Activated CD8-positive, alpha-beta memory T cell treated with anti-CD3 and anti-CD28 coated beads for 36 hours (primary cell): ENCODE measurements around the gene ANKRD31. TPM values are rescaled to one million over a fixed set of nuclear protein-coding genes. Genes with fewer than 3 reads are reported as not detected.

Source experiments
- CTCF ChIA-PET: fragments of 350-600 bp; sonication (Branson Sonifier 250); formaldehyde crosslinking; loops from one replicate; lab custom pipeline; 2021; ENCODE audit warnings: antibody characterized with exemption; lab: Charles Lee
- POLR2A ChIA-PET: fragments of 350-600 bp; sonication (Branson Sonifier 250); formaldehyde crosslinking; loops from one replicate; lab custom pipeline; 2021; ENCODE audit warnings: antibody characterized with exemption; lab: Charles Lee
- total RNA-seq, 2 experiments: library from RNA; stranded (reverse); gene quantifications; one replicate each; pipeline ENCODE4 v1.2.3, GENCODE V29; 2021

The ANKRD31 gene
- total RNA-seq, 2 experiments from 2014 or later = 0.50 to 0.65 TPM

DNA sequence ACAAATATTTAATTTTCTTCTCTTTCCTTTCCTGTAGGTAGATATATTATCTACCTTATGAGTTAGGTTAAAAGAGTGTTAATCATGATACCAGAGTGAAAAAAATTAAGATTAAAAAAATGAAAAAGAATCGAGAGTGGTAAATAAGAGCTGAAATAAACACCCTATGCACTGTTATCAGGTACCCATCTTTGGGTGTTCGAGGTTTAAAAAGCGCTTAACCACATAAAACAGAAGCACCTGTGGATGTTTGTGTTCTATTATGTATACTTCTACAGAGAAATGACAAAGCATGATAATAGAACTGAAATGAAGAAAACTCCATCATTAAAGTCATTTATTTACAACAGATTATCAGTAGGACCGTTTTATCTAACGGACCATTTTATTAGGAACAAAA, 158.7 kb downstream of the ANKRD31 start:
- CTCF ChIA-PET = no interaction called here
- POLR2A ChIA-PET = no interaction called here

DNA sequence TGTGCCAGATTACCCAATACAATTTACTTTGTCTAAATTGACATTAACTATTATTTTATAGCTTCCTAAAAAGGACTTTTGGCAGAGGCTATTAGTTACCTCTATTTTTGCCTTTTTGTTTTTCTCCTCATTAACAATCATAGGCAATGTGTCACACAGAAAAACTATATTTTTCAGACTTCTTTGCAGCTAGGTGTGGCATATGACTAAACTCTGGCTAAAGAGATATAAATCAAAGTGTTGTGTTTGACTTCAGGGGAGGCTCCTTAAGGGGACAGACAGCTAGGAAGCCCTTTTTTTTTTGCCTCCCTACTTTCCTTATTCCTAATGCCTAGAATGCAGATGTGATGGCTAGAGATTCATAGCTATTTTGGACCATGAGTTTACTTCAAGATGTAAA, 164.6 kb downstream of the ANKRD31 start:
- CTCF ChIA-PET = no interaction called here
- POLR2A ChIA-PET = no interaction called here

DNA sequence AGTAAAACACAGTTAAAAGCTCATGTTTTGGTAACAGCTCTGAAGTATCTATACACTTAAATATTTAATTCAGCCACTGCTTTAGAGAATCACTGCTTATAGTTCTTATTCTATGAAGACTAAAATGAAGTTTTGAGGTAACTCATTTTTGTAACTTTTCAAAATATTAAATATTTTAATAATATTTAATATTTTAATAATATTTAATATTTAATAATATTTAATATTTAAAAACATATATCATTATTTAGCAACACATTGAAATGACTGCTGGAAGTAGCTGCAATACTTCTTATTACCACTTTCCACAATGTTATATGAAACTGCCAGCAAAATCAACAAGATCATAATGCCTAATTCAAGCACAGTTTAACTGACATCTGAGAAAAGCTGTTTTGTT, 165.6 kb downstream of the ANKRD31 start:
- ChIA-PET CTCF (no interaction called here), POLR2A (no interaction called here)

- CTCF ChIA-PET = no interaction called here
These were observed 169.2 kb downstream of the ANKRD31 start for GRCh38 chr5:75067434-75067833.

GRCh38 chr5:75062925-75063531, 173.7 kb downstream of the ANKRD31 start:
- ChIA-PET CTCF (no interaction called here), POLR2A (no interaction called here)

More at GRCh38 chr5:75067434-75067833, 169.2 kb downstream of the ANKRD31 start:
- POLR2A ChIA-PET = no interaction called here

- ChIA-PET CTCF (interaction anchor here (0.6 kb wide), 1 partner anchor 1652 kb away, joined by 3 read pairs; no protein-coding TSS in a partner anchor), POLR2A (no interaction called here)
These were observed 176.6 kb downstream of the ANKRD31 start for GRCh38 chr5:75059912-75060545.

GRCh38 chr5:75058986-75059535, 177.6 kb downstream of the ANKRD31 start:
- ChIA-PET CTCF (no interaction called here), POLR2A (no interaction called here)

DNA sequence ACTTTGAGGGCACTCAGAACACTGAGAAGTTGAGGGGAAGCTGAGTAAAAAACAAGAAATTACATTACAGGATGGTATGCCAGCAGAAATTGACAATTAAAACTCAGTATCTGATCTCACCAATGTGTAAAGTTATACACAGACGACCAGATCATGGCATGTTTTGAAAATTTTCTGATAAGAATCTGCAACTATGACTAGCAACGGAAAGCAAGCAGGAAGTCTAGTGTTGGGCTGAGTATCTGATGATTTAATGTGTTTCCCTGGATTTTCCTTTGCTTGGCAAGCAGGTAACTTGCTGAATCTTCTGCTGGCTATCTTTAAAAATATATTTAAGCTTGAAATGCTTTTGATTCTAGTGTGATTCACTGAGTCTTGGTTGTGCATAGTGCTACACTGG, 179.1 kb downstream of the ANKRD31 start:
- CTCF ChIA-PET = no interaction called here
- POLR2A ChIA-PET = interaction anchor here (1.0 kb wide), 1 partner anchor 179 kb away, joined by 3 read pairs; the partner anchor contains the start of gene ANKRD31

- ChIA-PET POLR2A (no interaction called here), CTCF (no interaction called here)
These were observed 180.9 kb downstream of the ANKRD31 start for GRCh38 chr5:75055727-75056144.

- POLR2A ChIA-PET = interaction anchor here (1.1 kb wide), 1 partner anchor 182 kb away, joined by 4 read pairs; the partner anchor contains the start of gene ANKRD31
- CTCF ChIA-PET = interaction anchor here (0.7 to 2.7 kb wide), 2 partner anchors 130 to 182 kb away, joined by 3 to 10 read pairs; partner anchors contain the start of gene ANKRD31
These were observed 182.3 kb downstream of the ANKRD31 start for GRCh38 chr5:75054134-75054930.

DNA sequence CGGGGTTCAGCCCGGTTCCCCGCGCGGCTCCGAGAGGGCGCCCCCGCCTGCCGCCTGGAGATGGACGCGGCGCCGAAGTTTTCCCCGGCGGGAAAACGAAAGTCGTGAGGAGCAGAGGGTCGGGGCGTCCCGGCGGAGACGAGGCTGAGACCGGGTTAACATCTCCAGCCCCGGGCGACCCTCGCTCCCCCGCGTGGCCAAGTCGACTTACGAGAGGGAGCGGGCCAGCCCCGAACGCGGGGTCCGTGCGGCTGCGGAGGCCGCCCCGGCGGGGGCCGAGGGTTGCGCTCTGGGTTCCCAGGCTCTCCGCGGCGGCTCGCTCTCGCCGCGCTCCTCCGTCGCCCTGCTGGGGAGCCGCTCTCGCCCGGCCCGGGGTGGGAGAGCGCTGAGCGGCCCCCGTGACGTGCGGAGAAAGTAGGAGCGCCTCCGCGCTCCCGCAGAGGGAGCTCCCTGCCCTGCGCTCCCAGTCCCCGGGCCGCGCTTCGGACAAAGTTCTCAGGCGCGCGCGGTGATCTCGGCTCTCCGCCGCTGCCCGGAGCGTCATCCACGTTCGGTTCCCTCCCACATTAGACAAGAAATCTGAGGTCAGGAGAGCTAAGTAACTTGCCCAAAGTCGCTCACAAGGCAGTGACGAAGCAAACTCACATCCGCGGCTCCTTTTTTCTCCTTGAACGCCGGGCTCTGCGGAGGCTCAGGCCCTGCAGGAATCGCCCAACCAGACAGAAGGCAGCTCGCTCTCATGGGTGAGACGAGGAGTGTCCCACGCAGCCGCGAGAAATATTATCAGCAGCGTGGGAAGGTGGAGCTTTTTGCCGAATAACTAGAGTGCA, 183.2 kb downstream of the ANKRD31 start:
- POLR2A ChIA-PET = interaction anchor here (1.1 kb wide), 1 partner anchor 183 kb away, joined by 4 read pairs; the partner anchor contains the start of gene ANKRD31
- CTCF ChIA-PET = interaction anchor here (0.7 to 2.7 kb wide), 3 partner anchors 129 to 283 kb away, joined by 3 to 10 read pairs (median 5); partner anchors contain the start of genes ANKRD31 and HMGCR

DNA sequence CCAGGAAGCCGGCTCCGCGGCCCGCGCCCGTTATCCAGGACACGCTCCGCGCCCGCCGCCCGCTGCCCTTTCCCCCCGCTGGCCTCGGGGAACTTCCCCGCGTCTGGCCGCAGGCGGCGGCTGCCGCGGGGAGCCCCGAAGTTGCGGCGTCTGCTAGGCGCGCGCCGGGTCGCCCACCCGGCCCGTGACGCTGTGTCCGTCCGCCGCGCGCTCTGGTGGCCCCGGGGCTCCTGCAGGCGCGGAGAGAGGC, 183.7 kb downstream of the ANKRD31 start:
- CTCF ChIA-PET = interaction anchor here (0.9 to 2.7 kb wide), 4 partner anchors 18 to 286 kb away, joined by 3 to 10 read pairs (median 4); partner anchors contain the start of genes ANKRD31, GFM2, HMGCR and NSA2
- POLR2A ChIA-PET = no interaction called here

GRCh38 chr5:75052192-75053053, 184.3 kb downstream of the ANKRD31 start, which contains the start of gene GCNT4:
Gene GCNT4 (minus strand): TSS chr5:75052558. CDS start chr5:75030037, 22,521 bp downstream.
- ChIA-PET CTCF (interaction anchor here (0.9 to 2.7 kb wide), 4 partner anchors 17 to 286 kb away, joined by 3 to 10 read pairs (median 4); partner anchors contain the start of genes ANKRD31, GFM2, HMGCR and NSA2), POLR2A (interaction anchor here (0.6 to 0.9 kb wide), 2 partner anchors 127 to 184 kb away, joined by 5 to 10 read pairs; partner anchors contain the start of gene ANKRD31)

- ChIA-PET CTCF (interaction anchor here (0.8 to 2.0 kb wide), 3 partner anchors 11 to 185 kb away, joined by 3 to 6 read pairs (median 6); no protein-coding TSS in a partner anchor), POLR2A (no interaction called here)
These were observed 185.4 kb downstream of the ANKRD31 start for GRCh38 chr5:75051217-75051751.

DNA sequence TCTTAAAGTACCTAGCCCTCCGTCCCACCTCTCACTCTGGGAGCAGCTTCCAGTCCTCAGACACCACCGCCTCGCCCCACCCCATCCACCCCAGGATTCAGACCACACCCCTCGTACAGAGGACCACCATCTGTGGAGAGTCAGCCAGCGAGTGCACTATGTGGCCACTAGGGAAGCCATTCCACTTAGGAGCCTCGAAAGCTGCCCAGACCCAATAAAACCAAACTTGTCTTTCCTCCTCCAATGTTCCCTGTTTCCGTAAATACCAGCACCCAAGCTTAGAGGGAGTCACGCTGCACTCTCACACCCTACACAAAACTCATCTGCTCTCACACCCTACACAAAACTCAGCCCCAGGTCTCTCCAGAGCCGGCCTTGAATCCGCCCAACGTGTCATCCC, 186.3 kb downstream of the ANKRD31 start:
- ChIA-PET POLR2A (interaction anchor here (1.2 kb wide), 1 partner anchor 186 kb away, joined by 3 read pairs; the partner anchor contains the start of gene ANKRD31), CTCF (interaction anchor here (0.6 to 2.0 kb wide), 9 partner anchors 9 to 946 kb away, joined by 3 to 8 read pairs (median 5); no protein-coding TSS in a partner anchor)

- ChIA-PET CTCF (interaction anchor here (0.6 to 2.0 kb wide), 11 partner anchors 8 to 946 kb away, joined by 3 to 8 read pairs (median 5); no protein-coding TSS in a partner anchor), POLR2A (interaction anchor here (1.2 kb wide), 1 partner anchor 187 kb away, joined by 3 read pairs; the partner anchor contains the start of gene ANKRD31)
These were observed 187.0 kb downstream of the ANKRD31 start for GRCh38 chr5:75049456-75050351.
